ENCODE results near the gene RGCC. TPM values are rescaled to one million over a fixed set of nuclear protein-coding genes. Genes with fewer than 3 reads are reported as not detected.

RGCC gene
- total RNA-seq, 2 experiments from 2014 or later: 135 to 143 TPM

DNA sequence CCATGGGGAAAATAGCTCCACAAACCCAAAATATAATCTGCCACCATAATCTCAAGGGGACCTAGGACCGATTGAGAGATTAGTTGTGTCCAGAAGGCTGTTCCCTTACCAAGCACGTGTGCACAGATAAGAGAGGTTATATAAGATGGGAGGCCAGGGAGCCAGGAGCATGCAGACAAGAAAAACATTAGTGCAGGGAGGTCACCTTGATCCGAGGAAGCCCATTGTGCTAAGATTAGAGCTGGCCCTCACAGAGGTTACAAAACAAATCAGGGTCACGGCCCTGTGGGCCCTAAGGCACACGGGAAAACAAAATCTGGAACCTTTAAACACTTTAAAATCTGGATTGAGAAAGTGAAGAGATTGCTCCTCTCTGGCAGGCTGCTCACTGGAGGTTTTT, 37.7 kb downstream of the RGCC start:
- intact Hi-C loops (cut with micrococcal nuclease): no loop called here
- H3K27me3 Mint-ChIP-seq: no peaks in the 10 kb centered on the region
- TF ChIP-seq, protein P1, sequence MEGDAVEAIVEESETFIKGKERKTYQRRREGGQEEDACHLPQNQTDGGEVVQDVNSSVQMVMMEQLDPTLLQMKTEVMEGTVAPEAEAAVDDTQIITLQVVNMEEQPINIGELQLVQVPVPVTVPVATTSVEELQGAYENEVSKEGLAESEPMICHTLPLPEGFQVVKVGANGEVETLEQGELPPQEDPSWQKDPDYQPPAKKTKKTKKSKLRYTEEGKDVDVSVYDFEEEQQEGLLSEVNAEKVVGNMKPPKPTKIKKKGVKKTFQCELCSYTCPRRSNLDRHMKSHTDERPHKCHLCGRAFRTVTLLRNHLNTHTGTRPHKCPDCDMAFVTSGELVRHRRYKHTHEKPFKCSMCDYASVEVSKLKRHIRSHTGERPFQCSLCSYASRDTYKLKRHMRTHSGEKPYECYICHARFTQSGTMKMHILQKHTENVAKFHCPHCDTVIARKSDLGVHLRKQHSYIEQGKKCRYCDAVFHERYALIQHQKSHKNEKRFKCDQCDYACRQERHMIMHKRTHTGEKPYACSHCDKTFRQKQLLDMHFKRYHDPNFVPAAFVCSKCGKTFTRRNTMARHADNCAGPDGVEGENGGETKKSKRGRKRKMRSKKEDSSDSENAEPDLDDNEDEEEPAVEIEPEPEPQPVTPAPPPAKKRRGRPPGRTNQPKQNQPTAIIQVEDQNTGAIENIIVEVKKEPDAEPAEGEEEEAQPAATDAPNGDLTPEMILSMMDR (IDR thresholded peaks at IDR 0.05): no peak
- ATAC-seq: no peak
- H3K9me3 Mint-ChIP-seq: peaks cover 2% of the 10 kb centered on the region
- no peak for DNase-seq
- H3K36me3 Mint-ChIP-seq (ENCODE audit: low read depth): peaks cover 4% of the 10 kb centered on the region
- no peak overlapping the region for H3K4me3 Mint-ChIP-seq
- CTCF ChIA-PET: interaction anchor here (1.4 to 9.3 kb wide), 2 partner anchors 36 to 86 kb away, joined by 3 to 66 read pairs; no protein-coding TSS in a partner anchor
- POLR2A ChIA-PET: interaction anchor here (0.8 to 3.7 kb wide), 3 partner anchors 30 to 35 kb away, joined by 3 to 16 read pairs (median 7); no protein-coding TSS in a partner anchor
- H3K27ac Mint-ChIP-seq: peak overlapping the region; percentile 74
- H3K4me1 Mint-ChIP-seq (ENCODE audit: low read depth): peaks cover 85% of the 10 kb centered on the region

DNA sequence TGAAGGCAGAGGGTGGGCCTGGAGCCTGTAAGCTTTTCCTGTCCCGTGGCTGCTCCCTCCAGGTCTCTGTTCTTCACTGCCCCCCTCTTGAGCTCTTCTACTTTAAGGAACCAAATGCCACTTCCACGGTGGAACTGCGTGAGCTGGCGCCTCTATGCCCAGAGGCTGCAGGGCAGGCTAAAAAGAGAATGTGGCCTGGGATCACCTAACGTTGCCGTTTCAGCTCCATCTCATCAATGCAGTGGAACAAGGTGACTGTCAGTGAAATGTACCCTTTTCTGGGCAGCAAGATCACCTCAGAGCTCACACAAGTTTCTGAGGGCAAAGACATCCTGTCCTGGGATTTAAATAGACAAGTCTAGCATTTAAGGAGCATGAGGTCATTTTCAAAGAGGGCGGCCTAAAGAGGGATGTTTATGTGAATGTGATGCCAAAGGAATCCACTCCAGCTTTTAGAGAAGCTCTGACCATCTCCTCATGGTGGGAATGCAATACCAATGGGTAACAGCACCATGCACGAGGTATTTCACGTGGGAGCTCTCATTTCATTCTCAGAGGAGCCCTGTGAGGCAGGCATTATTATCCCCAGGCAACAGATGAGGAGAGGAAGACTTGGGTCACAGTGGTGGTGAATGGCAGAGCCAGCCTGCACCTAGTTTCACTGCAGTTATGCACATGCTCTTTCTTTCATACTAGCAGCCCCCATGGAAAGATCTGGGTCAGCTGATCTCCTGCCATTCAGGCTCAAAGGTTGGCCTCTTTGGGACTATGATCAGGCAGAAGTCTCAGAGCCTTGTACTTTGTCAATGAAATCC, 39.3 kb downstream of the RGCC start:
- no peaks in the 10 kb centered on the region for H3K9me3 Mint-ChIP-seq
- POLR2A ChIA-PET: interaction anchor here (0.8 to 1.8 kb wide), 4 partner anchors 9 to 32 kb away, joined by 3 to 7 read pairs (median 4); no protein-coding TSS in a partner anchor
- no peak for DNase-seq
- no peak for ATAC-seq
- intact Hi-C loops (cut with micrococcal nuclease): no loop called here
- no peaks in the 10 kb centered on the region for H3K36me3 Mint-ChIP-seq (ENCODE audit: low read depth)
- TF ChIP-seq, protein P1 (IDR thresholded peaks at IDR 0.05): no peak
- H3K27ac Mint-ChIP-seq: peak overlapping the region; percentile 69
- H3K27me3 Mint-ChIP-seq: no peaks in the 10 kb centered on the region
- peaks cover 89% of the 10 kb centered on the region for H3K4me1 Mint-ChIP-seq (ENCODE audit: low read depth)
- CTCF ChIA-PET: interaction anchor here (9.3 kb wide), 1 partner anchor 37 kb away, joined by 66 read pairs; no protein-coding TSS in a partner anchor
- no peak overlapping the region for H3K4me3 Mint-ChIP-seq

DNA sequence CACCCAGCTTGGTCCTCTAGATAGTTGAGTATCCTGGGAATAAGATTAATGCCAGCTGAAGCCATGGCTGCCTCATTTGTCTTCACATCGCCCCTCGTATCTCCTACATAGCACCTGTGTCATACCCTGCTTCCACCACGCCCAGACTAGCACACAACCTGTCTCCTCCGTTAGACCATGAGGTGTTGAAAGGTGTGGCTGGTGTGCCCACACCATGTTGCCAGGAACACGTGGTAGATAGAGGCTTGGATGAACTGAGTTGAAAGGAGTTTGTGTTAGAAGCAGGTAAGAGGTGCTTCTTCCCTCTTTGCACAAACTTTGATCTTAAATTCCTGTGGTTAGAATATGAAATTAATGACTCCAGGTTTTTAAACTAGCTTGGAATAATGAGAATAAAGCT, 40.1 kb downstream of the RGCC start:
- no peak for DNase-seq
- peaks cover 89% of the 10 kb centered on the region for H3K4me1 Mint-ChIP-seq (ENCODE audit: low read depth)
- H3K27ac Mint-ChIP-seq: peak overlapping the region; percentile 66
- CTCF ChIA-PET: interaction anchor here (1.5 to 9.3 kb wide), 2 partner anchors 27 to 38 kb away, joined by 3 to 66 read pairs; no protein-coding TSS in a partner anchor
- no peaks in the 10 kb centered on the region for H3K27me3 Mint-ChIP-seq
- H3K36me3 Mint-ChIP-seq (ENCODE audit: low read depth): no peaks in the 10 kb centered on the region
- TF ChIP-seq, protein P1 (IDR thresholded peaks at IDR 0.05): no peak
- no peak for ATAC-seq
- no peaks in the 10 kb centered on the region for H3K9me3 Mint-ChIP-seq
- POLR2A ChIA-PET: interaction anchor here (1.0 to 1.6 kb wide), 3 partner anchors 9 to 32 kb away, joined by 3 to 6 read pairs (median 5); no protein-coding TSS in a partner anchor
- intact Hi-C loops (cut with micrococcal nuclease): no loop called here
- H3K4me3 Mint-ChIP-seq: no peak overlapping the region

DNA sequence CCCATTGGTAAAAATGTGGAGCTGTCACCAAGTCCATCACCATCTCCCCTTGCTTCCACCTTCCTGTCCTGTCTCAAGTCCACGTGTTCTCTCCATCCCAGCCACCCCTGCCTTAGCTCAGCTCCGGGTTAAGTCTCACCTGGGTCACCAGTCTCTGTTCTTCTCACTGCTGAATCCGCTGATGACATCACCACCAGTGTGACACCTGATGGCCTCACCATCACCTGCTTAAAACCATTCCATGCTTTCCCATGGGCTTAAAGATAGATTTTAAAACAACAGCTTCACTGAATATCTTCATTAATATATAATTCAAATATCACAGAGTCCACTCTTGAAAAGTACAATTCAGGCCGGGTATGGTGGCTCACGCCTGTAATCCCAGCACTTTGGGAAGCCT, 42.1 kb downstream of the RGCC start:
- DNase-seq (no peak), ATAC-seq (no peak)
- Mint-ChIP-seq H3K4me3 (no peak overlapping the region), H3K4me1 (ENCODE audit: low read depth) (peaks cover 76% of the 10 kb centered on the region), H3K9me3 (peaks cover 3% of the 10 kb centered on the region), H3K27me3 (no peaks in the 10 kb centered on the region), H3K27ac (no peak overlapping the region), H3K36me3 (ENCODE audit: low read depth) (peaks cover 4% of the 10 kb centered on the region)
- intact Hi-C loops (cut with micrococcal nuclease): no loop called here
- ChIA-PET CTCF (interaction anchor here (1.0 to 9.3 kb wide), 3 partner anchors 29 to 40 kb away, joined by 3 to 66 read pairs (median 3); no protein-coding TSS in a partner anchor), POLR2A (interaction anchor here (1.1 to 1.7 kb wide), 3 partner anchors 11 to 47 kb away, joined by 3 to 5 read pairs (median 3); no protein-coding TSS in a partner anchor)
- TF ChIP-seq, protein P1 (IDR thresholded peaks at IDR 0.05): no peak
